GM12878 (cell line): ENCODE results near the gene TMEM253. TPM values are rescaled to one million over a fixed set of nuclear protein-coding genes. Genes with fewer than 3 reads are reported as not detected.

Experiments used
- ATAC-seq: fragments of 200-7000 bp; cut with Tn5 transposase; 3 replicates; pipeline ENCODE4 v1.9.1; 2020; ENCODE audit warnings: mild to moderate bottlenecking, moderate library complexity
- BruUV-seq: library from RNA; stranded (reverse); fragments of 400-500 nt; replicated peaks from 2 replicates; lab custom pipeline; 2021; lab: Mats Ljungman, UMichigan
- CTCF ChIA-PET: fragments of 300-600 bp; sonication (Branson Sonifier 250); formaldehyde crosslinking; extraction: SDS; loops from one replicate; lab custom pipeline; 2021; ENCODE audit warnings: inconsistent platforms; lab: Yijun Ruan, JAX
- POLR2A ChIA-PET: fragments of 350-600 bp; formaldehyde crosslinking; extraction: SDS; loops from one replicate; lab custom pipeline; 2021; ENCODE audit warnings: inconsistent platforms; lab: Charles Lee
- RAD21 ChIA-PET: fragments of 300-600 bp; sonication (Branson Sonifier 250); formaldehyde crosslinking; loops from one replicate; lab custom pipeline; 2023; ENCODE audit warnings: antibody characterized with exemption; ENCODE audit not compliant: unreplicated experiment; lab: Charles Lee
- SMC1A ChIA-PET: fragments of 300-600 bp; sonication (Branson Sonifier 250); formaldehyde crosslinking; loops from one replicate; lab custom pipeline; 2023; ENCODE audit not compliant: unreplicated experiment, uncharacterized antibody; lab: Charles Lee
- DNase-seq: peaks from one replicate; pipeline ENCODE4 v3.0.0-alpha.2; 2011; ENCODE audit warnings: low read depth, low spot score
- FAIRE-seq: peaks from 3 replicates; lab custom pipeline; 2011; peaks lifted over from hg19 to GRCh38; lab: Jason Lieb, UNC
- H2AFZ ChIP-seq: 2 replicates; pipeline ENCODE4 v1.6.0; 2011; ENCODE audit warnings: low read depth, low read length, control low read depth; ENCODE audit not compliant: control insufficient read depth
- H3K27ac ChIP-seq: 2 replicates; pipeline ENCODE4 v1.5.1; 2011; ENCODE audit warnings: control low read depth; ENCODE audit not compliant: control insufficient read depth, insufficient read depth
- H3K27me3 ChIP-seq, 2 experiments: replicated peaks in 1 of 2; 2 replicates each; pipeline versions ENCODE4 v1.6.0 to v1.6.1; 2011; ENCODE audit warnings: low read length in 1 of 2; ENCODE audit not compliant: control insufficient read depth in 2 of 2, insufficient read depth in 2 of 2
- H3K36me3 ChIP-seq, 2 experiments: 2 replicates each; pipeline ENCODE4 v1.5.1; 2011; ENCODE audit warnings: low read length in 1 of 2; ENCODE audit not compliant: control insufficient read depth in 2 of 2, insufficient read depth in 2 of 2
- H3K4me1 ChIP-seq: 2 replicates; pipeline ENCODE4 v1.6.1; 2011; ENCODE audit warnings: mild to moderate bottlenecking, low read length, moderate library complexity, mixed read lengths; ENCODE audit not compliant: control insufficient read depth, insufficient read depth
- H3K4me2 ChIP-seq: 2 replicates; pipeline ENCODE4 v1.6.0; 2011; ENCODE audit warnings: control low read depth; ENCODE audit not compliant: control insufficient read depth, insufficient read depth
- H3K4me3 ChIP-seq: fragments of 200-600 bp; sonication (generic); 2 replicates; pipeline ENCODE4 v1.5.1; 2016
- H3K79me2 ChIP-seq: 2 replicates; pipeline ENCODE4 v1.6.0; 2011; ENCODE audit warnings: low read length; ENCODE audit not compliant: control insufficient read depth, insufficient read depth
- H3K9ac ChIP-seq: 2 replicates; pipeline ENCODE4 v1.8.0; 2011; ENCODE audit warnings: low read length, control low read depth, mixed read lengths; ENCODE audit not compliant: control insufficient read depth, insufficient read depth
- H3K9me3 ChIP-seq: replicated peaks from 3 replicates; pipeline ENCODE4 v1.5.1; 2011; ENCODE audit warnings: mild to moderate bottlenecking, low read length; ENCODE audit not compliant: control insufficient read depth, insufficient read depth
- H4K20me1 ChIP-seq: 2 replicates; pipeline ENCODE4 v1.6.0; 2011; ENCODE audit not compliant: control insufficient read depth, insufficient read depth
- EGR1 ChIP-seq, 2 experiments: IDR thresholded peaks; 1 replicate in 1 of 2; 2 replicates in 1 of 2; pipeline ENCODE4 v1.6.1; 2011 to 2012; ENCODE audit warnings: low read depth in 2 of 2, low read length in 2 of 2, borderline replicate concordance in 1 of 2, mild to moderate bottlenecking in 1 of 2, moderate library complexity in 1 of 2
- GATAD2B ChIP-seq: fragments of 450-650 bp; conservative IDR thresholded peaks from 2 replicates; pipeline ENCODE4 v1.6.1; 2017; ENCODE audit warnings: low read depth, mild to moderate bottlenecking, moderate library complexity
- PML ChIP-seq: IDR thresholded peaks from 2 replicates; pipeline ENCODE4 v1.6.1; 2012; ENCODE audit warnings: low read length, inconsistent platforms
- POU2F2 ChIP-seq: IDR thresholded peaks from 3 replicates; pipeline ENCODE4 v1.6.1; 2011; ENCODE audit warnings: low read depth, mild to moderate bottlenecking, low read length, borderline replicate concordance
- RAD51 ChIP-seq: fragments of 450-650 bp; IDR thresholded peaks from 2 replicates; pipeline ENCODE4 v1.6.1; 2016; ENCODE audit warnings: moderate library complexity, mild to moderate bottlenecking, inconsistent platforms
- RBBP5 ChIP-seq: fragments of 200-600 bp; sonication (generic); conservative IDR thresholded peaks from 2 replicates; pipeline ENCODE4 v1.6.1; 2016
- SMARCA5 ChIP-seq: fragments of 450-650 bp; IDR thresholded peaks from 2 replicates; pipeline ENCODE4 v1.6.1; 2017; ENCODE audit warnings: mild to moderate bottlenecking
- TCF12 ChIP-seq: IDR thresholded peaks from 2 replicates; pipeline ENCODE4 v1.6.1; 2011; ENCODE audit warnings: low read depth, mild to moderate bottlenecking, low read length
- ZNF24 ChIP-seq: fragments of 450-650 bp; IDR thresholded peaks from 2 replicates; pipeline ENCODE4 v1.6.1; 2017; ENCODE audit warnings: antibody characterized with exemption, mild to moderate bottlenecking
- ZZZ3 ChIP-seq: IDR thresholded peaks from 2 replicates; pipeline ENCODE4 v1.6.1; 2011; ENCODE audit warnings: low read depth; ENCODE audit not compliant: control insufficient read depth, insufficient read length
- WGBS: methylation state at CpG from one replicate; pipeline ENCODE4 v1.1.6; 2016; ENCODE audit warnings: low lambda C conversion rate; ENCODE audit not compliant: insufficient replicate concordance, insufficient coverage; ENCODE audit errors: missing lambda C conversion rate; 5-methylcytosine and 5-hydroxymethylcytosine counted together
- in situ Hi-C: fragments of 300-500 bp; cut with MboI; formaldehyde crosslinking; loops from 9 replicates; pipeline ENCODE4 v1.14.3; 2018; ENCODE audit warnings: mixed read lengths
- intact Hi-C: fragments of 100-400 bp; cut with micrococcal nuclease; formaldehyde crosslinking; loops from one replicate; pipeline ENCODE4 v1.14.2; 2022; ENCODE audit not compliant: unreplicated experiment
- polyA plus RNA-seq, 11 experiments: library from polyadenylated mRNA; depleted of rRNA in 4 of 11; unstranded in 6 of 11; stranded (reverse) in 5 of 11; fragments of >200 nt; fragmentation: Nextera tagmentation in 4 of 11; fragmentation: Illumina TruSeq in 1 of 11; extraction: Ambion mirVana in 4 of 11; extraction: Trizol in 1 of 11; gene quantifications; 1 replicate in 1 of 11; 2 replicates in 10 of 11; pipeline versions ENCODE4 v1.2.1 to v1.2.3, GENCODE V29; 2011 to 2016; ENCODE audit warnings: inconsistent platforms in 2 of 11, missing spikeins in 2 of 11, low read depth in 1 of 11
- total RNA-seq, 4 experiments: library from RNA; depleted of rRNA in 3 of 4; stranded (reverse); fragments of >200 nt in 3 of 4; fragmentation: Illumina TruSeq in 1 of 4; extraction: Trizol in 1 of 4; gene quantifications; 2 replicates each; pipeline versions ENCODE4 v1.2.1 to v1.2.3, GENCODE V29; 2013 to 2021
- TF ChIP-seq, protein P1 (sequence below): IDR thresholded peaks from 2 replicates; pipeline ENCODE4 v1.6.1; 2012; ENCODE audit warnings: low read length, inconsistent platforms

Gene TMEM253
- total and polyA plus RNA-seq, 10 of the 15 experiments (the other 5 are each of a cell fraction or from before 2014, with no cell fraction given), result 0.11 to 0.48 TPM; not detected in 8

DNA sequence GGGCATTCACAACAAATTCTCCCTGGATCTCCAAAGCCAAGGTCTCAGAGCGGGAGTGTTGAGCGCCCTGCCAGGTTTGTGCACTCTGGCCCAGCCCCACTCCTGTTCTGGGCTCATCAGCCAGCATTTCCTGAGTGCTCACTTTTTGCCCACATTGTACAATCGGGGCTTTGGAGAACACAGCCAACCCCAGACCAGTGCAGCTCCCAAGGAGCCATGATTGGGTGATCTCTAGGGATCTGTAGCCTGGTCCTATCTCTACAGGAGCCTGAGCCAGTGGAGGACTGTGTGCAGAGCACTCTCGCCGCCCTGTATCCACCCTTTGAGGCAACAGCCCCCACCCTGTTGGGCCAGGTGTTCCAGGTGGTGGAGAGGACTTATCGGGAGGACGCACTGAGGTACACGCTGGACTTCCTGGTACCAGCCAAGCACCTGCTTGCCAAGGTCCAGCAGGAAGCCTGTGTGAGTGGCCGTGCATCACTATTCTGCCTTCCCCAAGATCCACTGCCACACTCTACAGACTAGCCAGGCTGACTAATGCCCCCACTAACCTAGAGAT lies 28.0 kb upstream of the TMEM253 start:
- ChIA-PET SMC1A (interaction anchor here (0.9 to 3.1 kb wide), 3 partner anchors 11 to 31 kb away, joined by 3 to 30 read pairs (median 9); no protein-coding TSS in a partner anchor), RAD21 (interaction anchor here (2.5 to 3.0 kb wide), 2 partner anchors 23 to 31 kb away, joined by 13 to 42 read pairs; no protein-coding TSS in a partner anchor), POLR2A (no interaction called here), CTCF (interaction anchor here (0.8 to 5.6 kb wide), 5 partner anchors 19 to 65 kb away, joined by 3 to 100 read pairs (median 10); partner anchors contain the start of gene TMEM253)
- BruUV-seq, result no TSS peak
- peaks cover 9 to 20% of the 10 kb centered on the region in 2 experiments for H3K27me3 ChIP-seq
- no peaks in the 10 kb centered on the region for H3K79me2 ChIP-seq
- intact Hi-C loops (no loop called here), in situ Hi-C loops (no loop called here)
- no peak overlapping the region for H3K4me2 ChIP-seq
- no peak for TF ChIP-seq ZNF24
- TF ChIP-seq, protein P1, sequence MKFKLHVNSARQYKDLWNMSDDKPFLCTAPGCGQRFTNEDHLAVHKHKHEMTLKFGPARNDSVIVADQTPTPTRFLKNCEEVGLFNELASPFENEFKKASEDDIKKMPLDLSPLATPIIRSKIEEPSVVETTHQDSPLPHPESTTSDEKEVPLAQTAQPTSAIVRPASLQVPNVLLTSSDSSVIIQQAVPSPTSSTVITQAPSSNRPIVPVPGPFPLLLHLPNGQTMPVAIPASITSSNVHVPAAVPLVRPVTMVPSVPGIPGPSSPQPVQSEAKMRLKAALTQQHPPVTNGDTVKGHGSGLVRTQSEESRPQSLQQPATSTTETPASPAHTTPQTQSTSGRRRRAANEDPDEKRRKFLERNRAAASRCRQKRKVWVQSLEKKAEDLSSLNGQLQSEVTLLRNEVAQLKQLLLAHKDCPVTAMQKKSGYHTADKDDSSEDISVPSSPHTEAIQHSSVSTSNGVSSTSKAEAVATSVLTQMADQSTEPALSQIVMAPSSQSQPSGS, result no peak
- TF ChIP-seq ZZZ3, result no peak
- TF ChIP-seq SMARCA5, result no peak
- TF ChIP-seq GATAD2B, result no peak
- TF ChIP-seq PML, result no peak
- no peak for TF ChIP-seq EGR1 (IDR thresholded peaks at IDR 0.05; ENCODE audit: borderline replicate concordance in 1 of 2, low read depth in 2 of 2, low read length in 2 of 2)
- TF ChIP-seq RAD51, result no peak
- no peak for TF ChIP-seq POU2F2
- no peak for TF ChIP-seq TCF12
- no peak for TF ChIP-seq RBBP5
- no peak overlapping the region for H2AFZ ChIP-seq
- no peak overlapping the region for H3K4me3 ChIP-seq
- ATAC-seq, result no peak
- no peaks in the 10 kb centered on the region for H3K36me3 ChIP-seq
- H4K20me1 ChIP-seq, result no peaks in the 10 kb centered on the region
- no peak for DNase-seq
- H3K9me3 ChIP-seq, result no peaks in the 10 kb centered on the region
- peaks cover 29% of the 10 kb centered on the region for H3K4me1 ChIP-seq
- no peak overlapping the region for H3K9ac ChIP-seq
- 80% methylated on average over 9 of the region's 9 CpGs for WGBS
- no peak for FAIRE-seq
- no peak overlapping the region for H3K27ac ChIP-seq
